GM19240 (cell line): Measurements from ENCODE around the gene INSIG2.

Experiments
- DNase-seq: peaks from one replicate; pipeline ENCODE4 v3.0.0; 2011; ENCODE audit warnings: low spot score; ENCODE audit not compliant: insufficient read length

The INSIG2 gene

DNA sequence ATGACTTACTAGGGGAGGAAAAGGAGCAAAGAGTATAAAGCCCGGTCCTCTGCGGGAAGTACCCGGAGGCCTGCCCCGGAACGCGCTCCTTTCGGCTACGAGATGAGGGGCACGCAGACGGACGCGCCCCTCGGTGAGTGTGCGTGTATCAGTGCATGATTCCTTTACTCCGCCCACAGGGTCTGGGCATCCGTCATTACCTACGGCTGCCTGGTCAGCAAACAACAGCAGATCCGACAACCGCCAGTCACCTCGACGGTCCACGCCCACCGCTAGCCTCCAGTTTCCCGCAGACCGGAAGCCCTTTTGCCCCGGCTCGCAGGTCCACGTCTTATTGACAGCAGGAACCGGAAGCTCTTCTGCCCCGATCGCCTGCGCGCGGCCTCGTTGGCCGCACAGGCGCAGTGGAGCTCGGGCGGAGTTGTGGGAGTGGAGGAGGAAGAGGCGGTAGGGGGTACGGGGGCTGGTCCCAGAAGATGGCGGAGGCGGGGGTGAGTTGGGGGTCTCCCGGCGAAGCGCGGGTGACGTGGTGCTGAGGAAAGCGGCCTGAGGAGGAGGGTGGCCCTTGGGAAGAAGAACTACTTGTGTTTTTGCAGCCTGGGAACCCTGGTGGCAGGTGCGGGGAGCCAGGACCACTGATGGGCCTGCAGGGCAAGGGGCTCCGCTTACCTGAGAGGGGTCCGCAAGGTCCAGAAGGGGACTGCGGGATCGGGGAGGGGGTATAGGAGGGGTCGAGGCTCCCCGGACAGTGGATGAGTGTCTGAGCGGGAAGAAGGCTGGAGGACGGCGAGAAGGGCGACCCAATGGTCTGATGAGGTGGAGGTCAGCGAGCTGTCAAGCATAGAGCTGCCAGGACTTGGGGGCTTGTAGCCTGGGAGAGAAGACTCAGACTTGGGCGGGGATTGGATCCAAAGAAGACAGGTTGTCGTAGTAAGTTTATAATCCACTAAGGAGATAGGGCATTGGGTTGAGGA lies at the start of gene INSIG2:
INSIG2 (plus strand) TSS at position 421 of the 974 bp plus-strand sequence. CDS start 8,086 bp downstream, outside the sequence.
- peak; percentile 71 for DNase-seq

DNA sequence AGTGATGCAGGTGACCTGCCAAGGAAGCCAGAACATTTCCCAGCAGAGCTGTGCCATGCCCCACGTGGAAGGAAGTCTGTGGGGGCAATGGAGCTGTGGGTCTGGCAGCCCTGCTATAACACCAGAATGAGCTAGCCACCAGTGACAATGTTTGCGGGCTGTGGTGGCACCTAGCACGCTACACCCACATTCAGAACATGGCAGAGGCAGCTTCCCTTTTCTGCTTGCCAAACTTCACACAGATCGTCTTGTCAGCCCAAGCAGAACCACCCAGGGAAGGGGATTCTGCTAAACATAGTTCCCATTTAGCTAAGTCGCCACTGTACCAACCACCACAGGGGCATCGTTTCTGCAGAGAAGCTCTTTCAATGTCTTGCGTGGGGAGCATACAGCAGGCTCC lies 47.4 kb upstream of the INSIG2 start:
- DNase-seq = no peak

DNA sequence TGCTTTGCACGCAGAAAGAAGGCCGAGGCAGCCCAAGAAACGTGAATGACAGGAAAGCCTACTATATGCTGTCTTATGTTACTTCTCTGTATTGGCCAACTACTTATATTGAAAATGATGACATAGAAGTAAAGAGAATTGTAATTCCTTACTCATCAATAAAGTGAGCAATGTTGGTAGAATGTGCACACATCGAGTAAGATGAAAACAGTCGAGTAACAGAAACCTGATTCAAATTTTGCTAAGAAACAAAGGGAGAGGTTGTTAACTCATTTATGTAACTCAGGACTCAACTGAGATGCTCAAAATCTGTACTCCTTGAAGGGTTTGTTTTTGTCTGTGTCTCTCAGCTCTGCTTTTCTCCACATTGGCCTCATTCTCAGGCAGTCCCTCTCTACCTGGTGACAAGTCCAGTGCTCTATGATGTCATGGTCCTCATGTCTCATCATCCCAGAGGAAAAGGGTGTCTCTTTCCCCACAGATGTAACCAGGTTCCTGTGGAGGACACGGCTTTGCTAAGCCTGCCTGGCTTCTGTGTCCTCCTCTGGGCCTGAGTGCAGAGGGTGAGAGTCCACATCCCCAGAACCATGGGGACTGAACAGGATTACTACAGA lies 44.1 kb upstream of the INSIG2 start:
- DNase-seq = no peak

DNA sequence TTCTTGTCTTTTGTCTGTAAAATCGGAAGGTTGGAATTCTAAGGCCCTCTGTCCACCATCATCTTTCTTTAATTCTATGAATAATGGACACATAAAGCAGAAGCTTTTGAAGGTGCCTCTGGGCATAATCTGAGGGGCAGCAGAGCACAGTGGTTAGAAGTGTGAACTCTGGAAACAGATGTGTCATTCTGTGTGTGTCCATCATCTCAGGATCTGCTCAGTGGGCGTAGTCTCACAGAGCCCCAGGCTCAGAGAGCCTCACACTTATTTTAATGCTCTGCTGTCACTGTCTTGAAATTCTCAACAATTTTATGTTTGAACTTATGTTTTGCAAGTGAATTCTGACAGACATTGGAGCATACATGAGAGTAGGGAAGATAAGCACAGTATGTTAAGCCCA lies 43.4 kb upstream of the INSIG2 start:
- no peak for DNase-seq

DNA sequence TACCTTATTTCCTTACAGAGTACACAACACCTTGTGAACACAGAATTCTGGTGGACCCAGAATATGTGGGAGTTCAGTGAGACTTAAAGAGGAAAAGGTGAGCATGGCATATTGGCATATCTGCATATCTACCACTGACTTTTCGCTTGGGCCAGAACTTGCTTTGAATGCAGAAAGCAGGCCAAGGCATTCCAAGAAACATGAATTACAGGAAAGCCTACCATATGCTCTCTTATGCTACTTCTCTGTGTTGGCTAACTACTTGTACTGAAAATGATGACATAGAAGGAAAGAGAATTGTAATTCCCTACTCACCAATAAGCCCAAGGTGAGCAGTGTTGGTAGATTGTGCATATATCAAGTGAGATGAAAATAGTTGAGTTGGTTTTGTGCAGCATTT lies 43.0 kb upstream of the INSIG2 start:
- no peak for DNase-seq

DNA sequence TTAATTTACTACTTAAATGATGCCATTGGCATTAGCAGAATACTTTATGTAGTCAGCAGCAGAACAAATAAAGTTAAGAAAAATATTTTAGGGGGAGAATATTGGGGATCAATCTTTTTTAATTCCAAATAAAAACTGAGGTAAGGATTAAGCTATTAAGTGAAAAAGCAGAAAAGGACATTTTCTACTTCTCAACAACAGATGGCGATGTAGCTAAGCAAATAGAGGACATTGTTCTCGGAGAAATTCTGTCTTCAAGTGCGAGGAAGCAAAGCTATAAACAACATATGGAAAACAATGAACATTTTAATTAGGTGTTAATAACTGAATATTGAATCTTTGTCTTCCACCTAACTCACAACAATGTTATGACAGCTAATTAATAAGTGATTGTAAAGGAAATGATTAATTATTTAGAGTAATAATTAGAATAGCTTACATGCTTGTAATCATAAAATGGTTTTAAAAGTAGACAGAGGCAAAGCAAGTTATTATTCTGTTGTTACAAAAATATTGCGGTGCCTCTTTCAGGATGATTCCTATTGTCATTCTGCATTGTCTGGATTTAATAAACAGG lies 41.5 kb upstream of the INSIG2 start:
- peak; percentile 14 for DNase-seq

DNA sequence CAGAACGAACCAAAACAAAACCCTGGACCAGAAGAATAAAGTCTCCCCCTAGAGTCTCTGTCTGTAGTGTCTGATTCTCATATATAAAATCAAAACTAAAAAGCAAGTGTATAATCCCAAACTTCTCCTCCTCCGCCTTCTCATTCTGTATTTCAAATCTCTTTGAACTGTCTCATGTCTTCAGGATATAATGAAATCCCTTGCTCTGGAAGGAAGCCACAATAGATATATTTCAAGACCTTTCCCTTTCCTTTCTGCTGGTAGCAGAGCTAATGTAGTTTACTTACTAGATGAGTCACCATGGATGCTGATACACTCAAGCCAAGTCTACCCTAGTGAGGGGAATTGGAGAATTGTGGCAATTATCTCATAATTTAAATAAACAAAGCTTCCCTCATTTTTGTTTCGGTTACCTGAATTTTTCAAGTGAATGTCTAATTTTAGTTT lies 40.9 kb upstream of the INSIG2 start:
- no peak for DNase-seq

DNA sequence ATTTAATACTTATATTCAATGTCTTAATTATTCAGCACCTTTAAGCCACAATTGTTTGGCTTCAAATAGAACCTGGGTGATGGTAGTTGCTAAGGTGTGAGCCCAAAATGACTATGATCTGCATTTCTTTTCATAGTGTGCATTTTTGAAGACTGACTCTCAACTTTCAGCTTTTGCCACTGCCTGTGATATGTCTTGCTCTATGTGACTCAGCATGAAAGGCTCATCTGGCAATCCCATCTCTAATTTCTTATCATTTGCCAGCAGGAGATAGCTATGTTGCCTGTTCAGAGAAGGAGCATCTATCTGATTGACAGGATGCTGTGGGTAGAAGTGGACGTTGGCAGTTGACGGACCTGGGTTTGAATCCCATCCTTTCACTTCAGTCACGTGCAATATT lies 39.9 kb upstream of the INSIG2 start:
- no peak for DNase-seq

DNA sequence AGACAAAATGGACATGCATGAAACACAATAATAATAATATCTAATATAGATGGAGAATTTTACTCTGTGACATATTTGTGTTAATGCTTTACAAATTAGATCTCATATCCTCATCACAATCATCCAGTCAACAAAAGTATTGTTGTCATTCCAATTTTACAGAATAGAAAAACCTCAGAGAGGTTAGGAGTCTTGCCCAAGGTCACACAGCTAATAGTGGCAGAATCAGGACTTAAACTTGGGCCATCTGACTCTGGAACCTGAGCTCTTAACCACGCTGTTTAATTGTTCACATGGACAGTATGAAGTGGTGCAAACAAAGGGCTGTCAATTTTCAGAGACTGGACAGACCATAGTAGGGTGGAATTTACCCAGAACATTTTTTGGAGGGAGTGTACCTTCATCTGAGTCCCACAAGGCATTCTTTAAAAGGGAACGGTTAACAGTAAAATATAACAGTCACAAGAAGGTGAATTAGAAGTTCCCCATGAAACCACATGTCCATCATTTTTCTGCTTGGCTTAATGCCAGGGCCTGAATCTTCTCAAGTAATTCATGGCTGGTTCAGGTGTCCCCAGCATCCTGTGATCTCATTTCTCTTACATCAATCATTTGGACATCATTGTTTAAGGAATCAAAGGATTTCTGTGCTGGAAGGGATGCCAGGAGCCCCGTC lies 39.0 kb upstream of the INSIG2 start:
- DNase-seq = no peak

DNA sequence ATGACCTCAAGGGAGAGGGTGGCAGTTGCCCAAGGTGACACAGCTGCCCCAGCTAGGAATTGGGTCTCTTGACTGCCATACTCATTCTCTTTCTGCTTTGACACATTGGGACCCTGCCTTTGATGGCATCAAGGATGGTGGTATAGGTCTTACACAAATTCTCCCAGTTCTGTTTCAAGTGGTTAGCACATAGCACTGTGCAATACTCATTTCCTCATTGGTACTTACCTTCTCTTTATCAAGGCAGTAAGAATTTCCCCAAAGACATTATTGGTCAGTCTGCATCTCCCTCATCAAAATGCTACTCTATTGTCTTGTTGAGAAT lies 38.5 kb upstream of the INSIG2 start:
- DNase-seq = no peak

DNA sequence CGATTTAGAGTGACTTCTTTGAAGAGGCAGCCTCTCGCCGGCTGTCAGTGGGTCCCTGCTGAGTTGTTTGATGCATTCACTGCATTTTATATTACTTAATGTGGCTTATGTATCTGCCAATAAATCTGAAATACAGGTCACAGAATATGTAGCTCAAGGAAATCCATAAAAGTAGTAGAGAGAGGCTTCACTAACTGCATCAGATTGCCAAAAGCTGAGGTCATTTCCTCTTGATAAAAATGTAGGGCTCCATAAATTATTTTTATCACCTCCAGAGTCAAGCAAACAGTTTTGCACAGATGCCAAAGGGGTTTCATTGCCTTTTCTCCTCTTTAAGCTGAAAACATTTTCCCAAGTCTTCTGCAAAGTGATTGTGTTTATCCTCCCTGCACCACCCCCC lies 37.9 kb upstream of the INSIG2 start:
- no peak for DNase-seq

DNA sequence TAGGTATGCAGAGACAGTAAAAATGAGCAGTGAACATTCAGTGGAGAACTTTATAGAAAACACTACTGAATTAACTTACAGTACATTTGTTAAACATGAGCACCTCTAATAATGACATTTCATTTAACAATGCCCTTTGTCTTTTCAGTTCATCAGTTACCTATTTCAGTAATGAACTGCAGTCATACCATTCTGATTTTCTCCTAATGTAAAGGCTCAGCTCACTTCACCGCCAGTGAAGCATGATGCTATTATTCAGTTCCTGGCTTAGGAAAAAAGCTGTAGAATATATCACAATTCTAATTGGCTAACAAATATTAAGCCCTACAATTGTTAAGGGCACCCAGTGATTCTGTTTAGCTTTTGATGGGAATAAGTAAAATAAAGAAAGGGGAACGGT lies 37.3 kb upstream of the INSIG2 start:
- DNase-seq = no peak

DNA sequence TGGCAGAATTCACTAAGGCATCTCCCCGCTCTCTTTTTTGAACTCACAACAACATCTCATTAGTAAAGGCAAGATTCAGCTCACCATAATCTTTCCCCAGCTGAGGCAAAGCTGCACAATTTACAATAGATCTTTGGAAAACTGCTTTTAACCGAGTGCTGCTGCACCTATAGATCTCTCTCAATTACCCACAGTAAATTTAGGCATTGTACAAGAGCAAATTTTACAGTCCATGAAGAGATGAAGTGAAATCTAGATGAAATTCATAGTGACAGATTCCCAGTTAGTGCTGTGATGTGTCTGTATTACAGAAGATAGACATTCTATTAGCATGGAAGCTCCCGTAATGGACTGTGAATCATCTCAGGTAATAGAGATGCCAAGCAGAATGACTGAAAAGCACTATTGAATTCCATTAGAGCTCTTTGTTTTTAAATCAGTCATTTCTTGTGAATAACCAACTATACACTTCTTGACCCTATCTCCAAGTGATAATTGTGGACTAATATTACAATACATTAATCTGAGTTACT lies 36.4 kb upstream of the INSIG2 start:
- no peak for DNase-seq

DNA sequence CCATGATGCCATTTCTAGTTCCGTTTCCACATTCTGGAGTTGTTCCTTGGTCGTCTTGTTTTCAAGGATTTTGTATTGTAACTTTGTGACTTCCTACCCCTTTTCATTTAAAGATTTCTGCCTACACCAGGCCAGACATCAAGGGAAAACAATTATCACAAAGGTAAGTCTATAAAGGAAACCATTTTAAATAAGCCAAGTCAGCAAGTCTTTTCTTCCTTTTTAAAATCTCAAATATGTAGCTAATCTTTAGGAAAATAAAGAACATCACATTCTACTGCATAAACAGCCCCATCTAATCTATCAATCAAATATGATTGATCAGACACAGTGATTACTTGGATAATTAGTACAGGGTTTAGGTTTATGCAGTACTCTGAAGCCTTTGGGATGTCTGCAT lies 35.8 kb upstream of the INSIG2 start:
- no peak for DNase-seq

DNA sequence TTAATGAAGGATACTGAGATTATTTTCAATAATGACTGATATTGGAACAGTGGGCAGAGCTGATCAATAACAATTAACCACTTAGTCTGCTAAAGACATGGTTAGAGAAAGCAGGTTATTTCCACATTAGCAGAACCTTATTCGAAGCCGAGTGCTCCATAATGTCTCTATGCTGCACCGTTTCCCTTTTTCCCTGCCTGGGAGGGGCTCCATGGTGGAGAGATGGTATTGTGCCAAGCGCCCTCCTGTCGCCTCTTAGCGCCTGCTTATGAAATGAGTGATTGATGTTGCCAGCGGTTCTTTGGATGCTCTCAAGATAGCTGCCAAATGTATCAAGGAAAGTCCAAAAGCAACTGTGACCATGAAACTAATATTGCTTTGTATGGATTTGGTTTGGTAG lies 34.6 kb upstream of the INSIG2 start:
- DNase-seq = no peak

DNA sequence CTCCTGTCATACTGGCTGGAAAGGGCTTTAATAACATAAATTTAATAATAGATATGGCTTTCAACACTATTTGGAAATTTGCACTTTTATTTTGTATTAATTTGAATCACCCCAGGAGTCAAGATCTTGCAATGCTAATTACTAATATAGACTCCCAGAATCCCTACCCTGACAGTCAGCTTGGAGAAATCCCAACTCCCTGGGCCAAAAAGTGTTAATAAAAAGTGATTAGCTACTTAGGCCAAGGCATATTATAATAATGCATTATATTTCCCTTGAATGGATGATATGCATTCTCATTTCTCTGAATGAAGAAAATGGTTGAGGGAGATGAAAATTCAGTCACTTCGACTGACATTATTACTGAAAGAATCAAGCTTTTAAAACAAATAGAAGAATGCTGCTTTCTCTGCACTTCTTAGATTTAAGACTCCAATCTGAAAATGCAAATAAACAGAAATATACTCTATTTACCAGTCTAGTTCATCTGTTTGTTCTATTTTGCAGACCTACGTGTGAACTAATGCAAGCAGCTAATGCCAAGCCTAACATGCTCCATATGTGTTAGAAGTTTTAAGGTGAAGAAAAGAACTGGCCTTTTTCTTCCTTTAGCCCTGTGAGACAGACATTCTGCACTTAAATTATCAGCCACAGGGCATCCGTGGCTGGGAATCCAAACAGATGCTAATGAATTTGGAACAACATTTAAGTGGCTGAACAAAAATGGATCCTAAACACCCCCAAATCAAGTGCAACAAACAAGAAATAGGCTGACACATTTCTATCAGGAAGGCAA lies 33.9 kb upstream of the INSIG2 start:
- DNase-seq = no peak

DNA sequence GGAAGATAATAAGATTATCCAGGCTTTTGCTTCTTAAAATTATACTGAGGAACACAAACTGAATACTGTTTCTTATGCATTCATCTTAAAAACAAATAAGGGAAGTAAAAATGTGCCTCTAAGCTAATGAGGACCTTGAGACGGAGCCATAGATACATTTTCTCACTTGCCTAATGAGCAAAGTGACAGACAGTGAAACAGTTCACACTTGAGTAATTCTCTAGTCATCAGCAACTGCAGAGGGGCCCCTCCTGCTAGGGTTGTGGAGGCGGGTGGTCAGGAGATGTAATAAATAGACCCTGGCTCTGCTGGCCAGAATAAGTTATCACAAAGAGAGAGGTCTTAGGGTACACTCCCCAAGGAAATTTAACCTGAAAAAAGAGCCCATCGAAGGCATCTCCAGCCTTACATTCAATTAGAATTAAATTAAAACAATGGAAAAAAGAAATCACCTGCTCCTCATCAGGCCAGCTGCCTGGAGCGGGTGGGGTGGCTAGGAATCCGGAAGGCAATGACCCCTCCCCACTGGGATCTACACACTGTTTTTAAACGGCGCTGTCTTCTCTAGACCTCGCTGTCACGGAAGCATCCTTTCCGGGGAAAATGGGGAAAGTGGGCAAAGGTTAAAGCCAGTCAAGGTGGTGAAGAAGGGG lies 32.6 kb upstream of the INSIG2 start:
- DNase-seq = no peak

DNA sequence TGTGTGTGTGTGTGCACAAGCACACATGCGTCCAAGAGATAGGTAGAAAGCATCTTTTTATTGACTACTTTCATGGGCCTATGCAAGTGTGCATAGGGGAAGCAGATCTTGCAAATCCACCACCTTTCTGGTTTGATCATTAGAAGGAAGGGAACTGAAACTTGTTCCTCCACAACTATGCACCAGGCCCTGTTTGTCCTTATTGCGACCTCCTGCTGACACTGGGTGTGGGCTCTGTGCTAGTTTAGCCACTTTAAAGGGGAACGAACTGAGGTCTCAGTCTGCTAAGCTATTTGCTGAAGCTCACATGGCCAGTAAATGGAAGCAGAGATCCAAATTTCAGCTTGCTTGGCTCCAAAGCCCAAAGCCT lies 32.1 kb upstream of the INSIG2 start:
- DNase-seq = no peak

DNA sequence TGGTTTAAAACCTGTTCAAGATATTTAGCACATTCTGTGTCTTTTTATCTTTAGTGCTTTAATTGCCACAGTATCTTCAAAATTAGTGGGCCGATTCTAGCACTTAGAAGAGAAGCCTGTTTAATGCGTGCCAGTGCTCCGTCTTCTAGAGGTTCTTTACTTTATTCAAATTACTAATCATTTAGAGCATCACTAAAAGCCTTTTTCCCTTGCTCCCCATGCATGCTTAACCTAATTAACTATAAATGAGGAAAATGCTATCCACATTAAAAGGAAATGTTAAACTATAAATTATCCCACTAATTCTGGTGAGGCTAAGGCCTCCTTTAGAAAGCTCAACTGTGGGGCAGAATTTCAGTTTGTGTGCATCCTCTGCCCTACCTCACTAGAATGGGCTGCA lies 31.5 kb upstream of the INSIG2 start:
- DNase-seq = no peak

DNA sequence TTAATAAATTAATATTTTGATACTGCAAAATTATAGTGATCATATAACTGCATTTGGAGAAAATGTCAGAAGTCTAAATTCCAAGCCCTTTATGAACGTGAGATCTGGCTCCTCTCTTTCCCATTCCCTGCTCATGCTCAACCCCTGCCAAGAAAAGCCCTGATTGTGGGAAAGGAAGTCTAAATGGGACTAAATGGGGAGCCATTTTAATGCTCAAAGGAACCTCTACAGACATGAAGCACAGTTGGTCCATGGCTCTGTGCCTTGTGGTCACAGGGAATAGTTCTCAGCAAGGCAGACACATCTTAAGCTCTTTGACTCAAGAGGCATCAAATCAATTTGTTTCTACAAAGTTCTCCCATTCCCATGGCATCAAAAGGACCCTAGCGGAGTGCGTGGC lies 29.3 kb upstream of the INSIG2 start:
- DNase-seq = no peak
